ENCODE measurements around the gene HOXA10.

HOXA10 gene

GRCh38 chr7:27145165-27145913, 28.8 kb downstream of the HOXA10 start:
- DNase-seq (ENCODE audit: low read depth in 2 of 2): no peak

DNA sequence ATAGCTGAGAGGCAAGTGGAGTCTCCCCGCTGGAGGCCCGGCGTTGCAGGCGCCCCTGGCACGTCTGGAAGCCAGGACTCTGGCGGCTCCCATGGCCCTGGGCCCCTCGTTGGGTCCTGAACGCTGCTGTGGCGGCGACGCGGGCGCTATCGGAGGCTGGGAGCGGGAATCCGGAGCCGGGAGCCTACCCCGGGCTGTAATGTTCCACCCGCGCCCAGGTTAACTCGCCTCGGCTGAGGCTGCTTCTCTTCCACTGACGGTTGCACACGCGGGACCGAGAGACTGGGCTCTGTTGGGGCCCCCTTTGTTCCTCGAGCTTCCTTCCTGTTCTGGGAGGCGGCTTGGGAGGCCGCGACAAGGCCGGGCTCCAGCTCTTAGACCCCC, 29.3 kb downstream of the HOXA10 start:
- DNase-seq (ENCODE audit: low read depth in 2 of 2): no peak

GRCh38 chr7:27143950-27144780, 30.0 kb downstream of the HOXA10 start:
- DNase-seq (ENCODE audit: low read depth in 2 of 2): no peak

DNA sequence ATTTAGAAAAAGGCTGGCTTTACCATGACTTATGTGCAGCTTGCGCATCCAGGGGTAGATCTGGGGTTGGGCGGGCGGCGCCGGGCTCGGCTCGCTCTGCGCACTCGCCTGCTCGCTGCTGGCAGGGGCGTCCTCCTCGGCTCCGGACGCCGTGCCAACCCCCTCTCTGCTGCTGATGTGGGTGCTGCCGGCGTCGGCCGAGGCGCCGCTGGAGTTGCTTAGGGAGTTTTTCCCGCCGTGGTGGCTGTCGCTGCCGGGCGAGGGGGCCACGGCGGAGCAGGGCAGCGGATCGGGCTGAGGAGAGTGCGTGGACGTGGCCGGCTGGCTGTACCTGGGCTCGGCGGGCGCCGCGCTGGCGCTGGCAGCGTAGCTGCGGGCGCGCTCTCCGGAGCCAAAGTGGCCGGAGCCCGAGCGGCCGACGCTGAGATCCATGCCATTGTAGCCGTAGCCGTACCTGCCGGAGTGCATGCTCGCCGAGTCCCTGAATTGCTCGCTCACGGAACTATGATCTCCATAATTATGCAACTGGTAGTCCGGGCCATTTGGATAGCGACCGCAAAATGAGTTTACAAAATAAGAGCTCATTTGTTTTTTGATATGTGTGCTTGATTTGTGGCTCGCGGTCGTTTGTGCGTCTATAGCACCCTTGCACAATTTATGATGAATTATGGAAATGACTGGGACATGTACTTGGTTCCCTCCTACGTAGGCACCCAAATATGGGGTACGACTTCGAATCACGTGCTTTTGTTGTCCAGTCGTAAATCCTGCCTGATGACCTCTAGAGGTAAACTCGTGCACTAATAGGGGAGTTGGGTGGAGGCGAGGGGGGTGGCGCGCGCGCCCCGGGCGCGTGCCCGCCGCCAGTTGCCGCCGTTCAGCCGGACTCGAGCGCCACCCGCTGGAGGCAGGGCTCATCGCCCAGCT, 30.8 kb downstream of the HOXA10 start, which contains the start of gene HOXA5:
Gene HOXA5 (minus strand): TSS at position 659 of the 927 bp plus-strand sequence. CDS start 74 bp downstream, at position 585.
- no peak for DNase-seq (ENCODE audit: low read depth in 2 of 2)

DNA sequence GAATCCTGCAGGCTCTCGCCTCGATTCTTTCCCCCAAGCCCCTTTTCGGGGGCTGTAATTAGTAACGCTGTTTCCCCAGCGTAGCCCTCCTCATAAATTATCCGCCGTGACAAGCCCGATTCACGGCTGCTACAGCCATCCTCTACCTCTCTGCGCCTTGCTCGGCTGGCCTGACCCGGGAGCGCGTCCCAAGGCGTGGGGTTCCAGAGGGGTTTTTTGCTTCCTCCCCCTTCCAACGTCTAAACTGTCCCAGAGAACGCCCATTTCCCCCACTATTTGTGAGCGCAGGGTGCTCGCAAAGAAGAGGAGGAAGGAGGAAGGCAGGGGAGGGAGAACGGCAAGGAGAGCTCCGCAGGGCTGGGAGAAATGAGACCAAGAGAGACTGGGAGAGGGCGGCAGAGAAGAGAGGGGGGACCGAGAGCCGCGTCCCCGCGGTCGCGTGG, 31.5 kb downstream of the HOXA10 start:
- no peak for DNase-seq (ENCODE audit: low read depth in 2 of 2)

- no peak for DNase-seq (ENCODE audit: low read depth in 2 of 2)
These were observed 32.1 kb downstream of the HOXA10 start for GRCh38 chr7:27141923-27142579.

GRCh38 chr7:27141137-27141922, 32.8 kb downstream of the HOXA10 start:
- no peak for DNase-seq (ENCODE audit: low read depth in 2 of 2)

GRCh38 chr7:27140126-27140857, 33.8 kb downstream of the HOXA10 start:
- DNase-seq (ENCODE audit: low read depth in 2 of 2): no peak

DNA sequence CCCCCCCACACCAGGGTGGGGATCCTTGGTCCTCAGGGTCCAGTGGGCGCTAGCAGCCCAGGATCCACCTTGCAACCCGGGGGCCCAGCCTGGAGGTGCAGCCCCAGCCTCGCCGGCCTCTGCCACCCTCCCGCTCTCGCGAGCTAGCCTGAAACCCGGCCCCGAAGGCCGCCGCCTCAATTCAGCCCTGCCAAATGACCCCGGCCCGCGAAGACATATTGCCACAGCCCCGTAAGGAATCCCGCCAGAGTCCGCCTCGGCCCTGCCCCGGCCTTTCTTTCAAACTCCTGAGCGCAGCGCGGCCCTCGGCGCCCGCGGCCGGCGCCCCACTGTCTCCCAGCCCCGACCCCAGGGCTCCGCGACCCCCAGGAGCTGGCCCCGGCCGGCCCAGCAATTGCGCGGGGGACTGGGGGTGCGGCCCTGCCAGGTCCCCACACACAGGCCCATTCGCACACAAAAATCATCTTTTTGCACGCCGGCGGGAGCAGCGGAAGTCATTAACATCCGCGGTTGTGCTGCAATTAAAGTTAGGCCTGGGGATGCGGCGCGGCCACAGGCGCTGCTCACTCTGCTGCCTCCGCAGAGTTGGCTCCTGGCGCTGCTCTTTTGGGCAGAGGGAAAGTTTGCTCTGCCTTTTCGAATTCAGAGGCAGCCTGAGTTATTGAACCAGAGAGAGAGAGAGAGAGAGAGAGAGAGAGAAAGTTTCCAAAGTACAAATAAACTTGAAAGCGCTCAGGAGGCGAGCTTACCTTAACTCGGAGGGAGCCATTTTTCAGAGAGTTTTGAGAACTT, 34.6 kb downstream of the HOXA10 start:
- DNase-seq (ENCODE audit: low read depth in 2 of 2): no peak

GRCh38 chr7:27138985-27139333, 35.2 kb downstream of the HOXA10 start:
- no peak for DNase-seq (ENCODE audit: low read depth in 2 of 2)

DNA sequence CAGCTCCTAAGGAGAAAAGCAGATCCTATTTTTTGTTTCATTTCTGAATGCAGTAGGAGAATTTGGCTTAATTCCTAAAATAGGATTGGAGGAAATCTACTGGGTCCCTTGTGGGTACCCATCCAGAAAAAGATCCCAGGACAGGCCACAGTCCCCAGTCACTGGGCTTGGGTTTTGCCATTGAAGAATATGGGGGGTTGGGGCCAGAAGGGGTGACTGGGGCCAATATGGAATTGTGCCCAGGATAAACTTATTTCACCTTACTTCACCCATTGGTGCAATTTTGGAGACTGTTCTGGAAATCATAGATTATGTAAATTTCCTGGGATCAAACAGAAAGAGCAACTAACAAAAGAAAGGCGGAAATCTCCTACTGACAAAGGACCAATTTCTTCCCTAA, 35.6 kb downstream of the HOXA10 start:
- no peak for DNase-seq (ENCODE audit: low read depth in 2 of 2)

DNA sequence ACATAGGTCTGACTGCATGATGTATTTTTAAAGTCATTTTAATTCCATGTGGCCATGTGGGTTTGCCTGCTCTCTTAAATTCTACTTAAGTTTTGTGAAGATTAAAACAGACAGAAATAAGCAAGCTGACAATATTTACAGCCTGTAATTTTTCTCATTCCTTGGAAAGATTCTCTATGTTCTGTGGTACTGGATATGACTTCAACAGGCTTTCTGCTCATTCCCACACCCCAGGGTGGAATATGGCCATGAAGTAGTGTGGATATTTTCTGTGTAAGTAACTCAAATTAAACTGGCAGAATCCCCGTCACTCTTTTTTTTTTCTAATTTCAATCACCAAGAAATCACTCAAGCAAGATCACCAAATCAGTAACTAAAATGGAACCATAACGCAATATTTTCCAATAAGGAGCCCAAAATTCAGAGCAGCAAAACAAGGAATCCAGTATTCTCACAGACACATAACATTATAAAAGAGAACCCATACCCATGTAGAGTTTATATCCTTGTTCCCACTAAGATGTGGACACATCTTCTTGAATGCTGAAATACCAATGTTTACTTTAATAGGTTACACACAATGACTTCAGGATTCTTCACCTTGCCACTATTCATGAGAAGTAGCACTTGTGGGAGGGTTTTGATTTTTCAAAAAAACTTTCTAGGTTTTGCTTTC, 36.3 kb downstream of the HOXA10 start:
- DNase-seq (ENCODE audit: low read depth in 2 of 2): no peak

DNA sequence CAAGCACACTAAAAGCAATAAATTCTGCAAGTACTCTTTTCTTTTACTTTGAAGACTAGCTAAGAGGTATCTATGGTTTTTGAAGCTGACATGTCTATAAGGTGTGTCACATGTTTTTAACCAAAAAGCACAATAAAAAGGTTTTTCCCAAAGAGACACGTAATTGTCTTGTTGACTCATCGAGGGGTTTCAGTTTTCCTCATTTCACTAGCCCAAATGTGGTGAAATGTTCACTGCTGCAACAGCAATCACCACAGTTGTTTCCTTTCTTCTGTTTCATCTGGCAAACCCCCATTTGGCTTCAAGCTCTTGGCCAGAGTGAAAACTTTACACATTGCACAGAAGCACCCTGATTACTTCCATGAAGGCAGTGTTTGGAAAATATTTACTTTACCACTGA, 39.7 kb downstream of the HOXA10 start:
- DNase-seq (ENCODE audit: low read depth in 2 of 2): no peak

DNA sequence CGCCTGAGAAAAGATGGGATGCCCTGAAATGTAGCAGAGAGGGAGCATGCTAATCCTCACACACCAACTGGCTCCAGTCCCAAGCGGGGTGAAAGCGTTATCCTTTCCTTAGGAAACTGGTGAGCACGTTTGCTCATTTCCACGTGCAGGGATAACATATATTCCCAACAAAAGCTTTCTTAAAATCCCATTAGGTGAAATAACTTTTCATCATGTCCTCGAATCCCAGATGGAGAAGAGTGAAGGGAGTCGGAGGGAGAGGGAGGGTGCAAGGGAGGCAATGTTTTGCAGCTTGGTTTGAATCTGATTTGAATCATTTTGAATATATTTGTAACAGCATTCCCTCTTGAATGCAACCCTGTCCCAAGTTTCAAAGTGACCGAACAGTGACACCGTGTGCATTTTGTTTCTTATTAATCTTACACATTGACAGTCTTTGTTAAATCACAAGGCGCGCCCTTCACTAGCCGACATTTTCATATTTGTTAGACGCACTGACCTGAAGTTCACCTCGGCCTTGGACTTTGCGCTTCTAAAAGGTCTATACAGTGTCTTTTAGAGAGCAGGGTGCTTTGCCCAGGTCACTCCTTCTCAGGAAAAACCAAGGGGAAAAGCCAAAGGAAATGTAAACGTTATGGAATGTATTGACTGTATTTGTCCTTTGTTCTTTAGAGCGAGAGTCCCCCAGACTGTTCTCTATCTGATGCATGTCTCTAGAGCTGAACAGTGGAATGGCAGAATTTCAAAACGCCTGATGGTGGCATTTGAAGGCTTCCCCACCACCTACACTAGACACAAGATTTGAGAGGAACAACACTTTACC, 40.5 kb downstream of the HOXA10 start:
- no peak for DNase-seq (ENCODE audit: low read depth in 2 of 2)

- DNase-seq (ENCODE audit: low read depth in 2 of 2): no peak
These were observed 41.1 kb downstream of the HOXA10 start for GRCh38 chr7:27132978-27133377.

- no peak for DNase-seq (ENCODE audit: low read depth in 2 of 2)
These were observed 41.9 kb downstream of the HOXA10 start for GRCh38 chr7:27132214-27132613.

- no peak for DNase-seq (ENCODE audit: low read depth in 2 of 2)
These were observed 42.7 kb downstream of the HOXA10 start for GRCh38 chr7:27131390-27131819.

Data from stimulated activated CD8-positive, alpha-beta memory T cell treated with anti-CD3 and anti-CD28 coated beads, Interleukin-2, amount 100 ng/mL, for 1 hour (primary cell).